K562 (cell line): ENCODE data around the gene SH2D7. TPM values are rescaled to one million over a fixed set of nuclear protein-coding genes. Genes with fewer than 3 reads are reported as not detected.

Experiments
- ATAC-seq: fragments of 200-7000 bp; cut with Tn5 transposase; 3 replicates; pipeline ENCODE4 v1.9.1; 2020; ENCODE audit warnings: moderate library complexity
- BruUV-seq: library from RNA; stranded (reverse); fragments of 400-500 nt; replicated peaks from 2 replicates; lab custom pipeline; 2021; lab: Mats Ljungman, UMichigan
- CTCF ChIA-PET: fragments of 300-600 bp; formaldehyde crosslinking; extraction: SDS; loops from one replicate; lab custom pipeline; 2021; ENCODE audit warnings: low intra/inter-chr PET ratio; lab: Yijun Ruan, JAX
- POLR2A ChIA-PET: fragments of 300-600, 350-650 bp; sonication (Branson Sonifier 250); formaldehyde crosslinking; extraction: SDS; loops from one replicate; lab custom pipeline; 2021; ENCODE audit warnings: antibody characterized with exemption, inconsistent platforms; lab: Yijun Ruan, JAX
- DNase-seq, 4 experiments: peaks; one replicate each; pipeline versions ENCODE4 v3.0.0 to v3.0.0-alpha.2; 2011 to 2018; ENCODE audit warnings: low spot score in 3 of 4, mixed read lengths in 3 of 4; ENCODE audit errors: extremely low read depth in 1 of 4
- FAIRE-seq: peaks from 2 replicates; lab custom pipeline; 2011; peaks lifted over from hg19 to GRCh38; lab: Jason Lieb, UNC
- H2AFZ ChIP-seq: 2 replicates; pipeline ENCODE4 v1.6.0; 2011; ENCODE audit warnings: low read depth, low read length, control low read depth, inconsistent platforms
- H3K27ac ChIP-seq: fragments of 200-600 bp; 3 replicates; pipeline ENCODE4 v1.8.0; 2011; ENCODE audit warnings: low read depth, mild to moderate bottlenecking, control low read depth, inconsistent platforms, low read length, moderate library complexity, mixed read lengths; ENCODE audit errors: extremely low read depth
- H3K27me3 ChIP-seq, 2 experiments: fragments of 300-600 bp in 1 of 2; 2 replicates in 1 of 2; 3 replicates in 1 of 2; pipeline versions ENCODE4 v1.6.0 to v1.8.0; 2011; ENCODE audit warnings: inconsistent platforms in 2 of 2, low read length in 2 of 2, mild to moderate bottlenecking in 1 of 2, mixed read lengths in 1 of 2, moderate library complexity in 1 of 2; ENCODE audit not compliant: control insufficient read depth in 2 of 2, insufficient read depth in 2 of 2
- H3K36me3 ChIP-seq: fragments of 300-600 bp; 3 replicates; pipeline ENCODE4 v1.8.0; 2011; ENCODE audit warnings: mild to moderate bottlenecking, low read length, inconsistent platforms; ENCODE audit not compliant: control insufficient read depth, insufficient read depth
- H3K4me1 ChIP-seq, 2 experiments: fragments of 200-600 bp in 1 of 2; replicated peaks in 1 of 2; 2 replicates in 1 of 2; 3 replicates in 1 of 2; pipeline versions ENCODE4 v1.5.1 to v1.8.0; 2011; ENCODE audit warnings: inconsistent platforms in 2 of 2, low read length in 2 of 2, mild to moderate bottlenecking in 1 of 2, mixed read lengths in 1 of 2, moderate library complexity in 1 of 2; ENCODE audit not compliant: control insufficient read depth in 2 of 2, insufficient read depth in 2 of 2
- H3K4me2 ChIP-seq: 2 replicates; pipeline ENCODE4 v1.6.1; 2011; ENCODE audit warnings: low read length, control low read depth, inconsistent platforms, mixed read lengths; ENCODE audit not compliant: insufficient read depth
- H3K4me3 ChIP-seq: fragments of 200-600 bp; sonication (generic), shearing (Covaris generic); 2 replicates; pipeline ENCODE4 v1.5.1; 2016; ENCODE audit warnings: control low read depth, inconsistent platforms
- H3K79me2 ChIP-seq: fragments of 200-600 bp; 3 replicates; pipeline ENCODE4 v1.8.0; 2011; ENCODE audit warnings: low read length, inconsistent platforms; ENCODE audit not compliant: control insufficient read depth, insufficient read depth
- H3K9ac ChIP-seq, 2 experiments: 2 replicates each; pipeline versions ENCODE4 v1.6.0 to v1.6.1; 2011; ENCODE audit warnings: low read depth in 2 of 2, low read length in 2 of 2, control low read depth in 1 of 2, inconsistent platforms in 1 of 2, mild to moderate bottlenecking in 1 of 2, mixed read lengths in 1 of 2; ENCODE audit not compliant: insufficient read depth in 1 of 2
- H3K9me1 ChIP-seq: one replicate; pipeline ENCODE4 v1.6.0; 2011; ENCODE audit warnings: inconsistent platforms, mild to moderate bottlenecking, low read length, moderate library complexity; ENCODE audit not compliant: control insufficient read depth, insufficient read depth
- H3K9me3 ChIP-seq: replicated peaks from 2 replicates; pipeline ENCODE4 v1.5.1; 2011; ENCODE audit warnings: low read depth, low read length, inconsistent platforms; ENCODE audit not compliant: control insufficient read depth, insufficient read depth
- H4K20me1 ChIP-seq: replicated peaks from 2 replicates; pipeline ENCODE4 v1.6.1; 2011; ENCODE audit warnings: low read length, inconsistent platforms, mixed read lengths; ENCODE audit not compliant: control insufficient read depth, insufficient read depth
- ADNP ChIP-seq: fragments of 200-800 bp; sonication (Bioruptor generic); IDR thresholded peaks from 2 replicates; pipeline ENCODE4 v1.6.1; 2016; ENCODE audit warnings: missing genetic modification characterization, missing compliant biosample characterization
- BCOR ChIP-seq: fragments of 450-650 bp; IDR thresholded peaks from 2 replicates; pipeline ENCODE4 v1.6.1; 2016
- PRDM10 ChIP-seq: fragments of 450-650 bp; IDR thresholded peaks from 2 replicates; pipeline ENCODE4 v1.6.1; 2018; ENCODE audit not compliant: partially characterized antibody
- RBM25 ChIP-seq: fragments of 200-400 bp; formaldehyde crosslinking; IDR thresholded peaks from 2 replicates; pipeline ENCODE4 v1.6.1; 2018; ENCODE audit warnings: low read length, low read depth, moderate library complexity; ENCODE audit not compliant: severe bottlenecking
- STAT5B ChIP-seq: fragments of 250-450 bp; sonication (Bioruptor Pico); IDR thresholded peaks from 2 replicates; pipeline ENCODE4 v1.8.0; 2021; ENCODE audit warnings: mild to moderate bottlenecking, inconsistent platforms
- WGBS: fragments of 100-300 bp; shearing (Covaris generic); methylation state at CpG from one replicate; pipeline ENCODE4 v1.1.6; 2016; ENCODE audit warnings: low coverage, mixed read lengths; ENCODE audit not compliant: insufficient coverage; ENCODE audit errors: missing lambda C conversion rate; 5-methylcytosine and 5-hydroxymethylcytosine counted together
- in situ Hi-C: fragments of 300-500 bp; cut with MboI; formaldehyde crosslinking; loops from 4 replicates; pipeline ENCODE4 v1.15.0; 2018; ENCODE audit warnings: inconsistent platforms, mixed read lengths
- intact Hi-C: fragments of 100-400 bp; cut with micrococcal nuclease; formaldehyde crosslinking; loops from 2 replicates; pipeline ENCODE4 v1.14.2; 2022
- polyA plus RNA-seq, 8 experiments: library from polyadenylated mRNA; depleted of rRNA in 4 of 8; stranded (reverse) in 5 of 8; unstranded in 3 of 8; fragments of >200 nt; fragmentation: Nextera tagmentation in 2 of 8; fragmentation: Illumina TruSeq in 1 of 8; extraction: Ambion mirVana in 2 of 8; extraction: Trizol in 1 of 8; gene quantifications; 2 replicates each; pipeline versions ENCODE4 v1.2.1 to v1.2.3, GENCODE V29; 2011 to 2014; ENCODE audit warnings: inconsistent platforms in 1 of 8, missing spikeins in 1 of 8
- total RNA-seq, 7 experiments: library from RNA; depleted of rRNA in 6 of 7; stranded (reverse); fragments of >200 nt in 6 of 7; fragmentation: Illumina TruSeq in 2 of 7; extraction: Trizol in 2 of 7; gene quantifications; 2 replicates each; pipeline versions ENCODE4 v1.2.1 to v1.2.3, GENCODE V29; 2011 to 2021; ENCODE audit warnings: low replicate concordance in 1 of 7

SH2D7 gene
- total and polyA plus RNA-seq, 9 of the 15 experiments (the other 6 are each of a cell fraction or from before 2014, with no cell fraction given) = not detected

GRCh38 chr15:78102211-78102610 is 9.8 kb downstream of the SH2D7 start:
- ATAC-seq = no peak
- Histone ChIP-seq H3K4me3 (no peak overlapping the region), H3K9me1 (no peaks in the 10 kb centered on the region), H3K27me3 (peaks cover 0 to 12% of the 10 kb centered on the region in 2 experiments; a peak in 4 of 5 replicates), H3K9ac (no peak overlapping the region; a peak in 1 of 4 replicates), H3K9me3 (no peaks in the 10 kb centered on the region), H4K20me1 (peaks cover 6% of the 10 kb centered on the region; the same call in 1 of the 2 replicates), H3K27ac (no peak overlapping the region), H3K4me2 (no peak overlapping the region), H3K4me1 (peaks cover 0 to 8% of the 10 kb centered on the region in 2 experiments; a peak in 2 of 5 replicates), H3K36me3 (no peaks in the 10 kb centered on the region), H3K79me2 (no peaks in the 10 kb centered on the region), H2AFZ (no peak overlapping the region)
- in situ Hi-C loops = no loop called here
- FAIRE-seq = no peak
- TF ChIP-seq RBM25 = peak; percentile 63
- peak; percentile 60; the same call in 1 of the 2 replicates for TF ChIP-seq BCOR
- TF ChIP-seq STAT5B (CRISPR knock-in tag) = no peak
- peak; percentile 29 for TF ChIP-seq PRDM10
- TF ChIP-seq ADNP (tag) = peak; percentile 31; the same call in 1 of the 2 replicates
- CTCF ChIA-PET = no interaction called here
- no peak for DNase-seq
- intact Hi-C loops = no loop called here
- BruUV-seq = no TSS peak
- WGBS = 0% methylated on average over 1 of the region's 1 CpG
- POLR2A ChIA-PET = interaction anchor here (0.6 to 1.3 kb wide), 3 partner anchors 8 to 32 kb away, joined by 3 to 4 read pairs (median 4); no protein-coding TSS in a partner anchor
